ENCODE measurements around the gene INPP5A.

DNA sequence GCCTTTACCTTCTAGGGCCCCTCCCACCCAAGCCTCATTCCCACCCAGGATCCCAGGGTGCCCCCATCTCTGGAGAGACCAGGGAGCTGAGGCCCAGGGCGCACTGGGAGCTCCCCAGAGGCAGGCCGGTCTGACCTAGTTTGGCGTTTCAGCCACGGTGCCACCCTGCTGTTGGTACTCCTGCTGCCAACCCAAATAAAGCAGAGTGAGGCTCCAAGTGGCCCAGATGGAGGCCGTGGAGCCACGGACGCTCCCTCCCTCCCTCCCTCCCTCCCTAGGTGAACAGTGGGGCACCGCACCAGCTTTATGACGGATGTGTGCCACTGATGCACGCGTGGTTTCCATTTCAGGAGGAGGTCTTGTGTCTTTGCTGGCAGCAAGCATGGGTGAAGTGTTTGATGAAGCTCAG is 1.8 kb downstream of the INPP5A start:
- TF ChIP-seq, protein P1, sequence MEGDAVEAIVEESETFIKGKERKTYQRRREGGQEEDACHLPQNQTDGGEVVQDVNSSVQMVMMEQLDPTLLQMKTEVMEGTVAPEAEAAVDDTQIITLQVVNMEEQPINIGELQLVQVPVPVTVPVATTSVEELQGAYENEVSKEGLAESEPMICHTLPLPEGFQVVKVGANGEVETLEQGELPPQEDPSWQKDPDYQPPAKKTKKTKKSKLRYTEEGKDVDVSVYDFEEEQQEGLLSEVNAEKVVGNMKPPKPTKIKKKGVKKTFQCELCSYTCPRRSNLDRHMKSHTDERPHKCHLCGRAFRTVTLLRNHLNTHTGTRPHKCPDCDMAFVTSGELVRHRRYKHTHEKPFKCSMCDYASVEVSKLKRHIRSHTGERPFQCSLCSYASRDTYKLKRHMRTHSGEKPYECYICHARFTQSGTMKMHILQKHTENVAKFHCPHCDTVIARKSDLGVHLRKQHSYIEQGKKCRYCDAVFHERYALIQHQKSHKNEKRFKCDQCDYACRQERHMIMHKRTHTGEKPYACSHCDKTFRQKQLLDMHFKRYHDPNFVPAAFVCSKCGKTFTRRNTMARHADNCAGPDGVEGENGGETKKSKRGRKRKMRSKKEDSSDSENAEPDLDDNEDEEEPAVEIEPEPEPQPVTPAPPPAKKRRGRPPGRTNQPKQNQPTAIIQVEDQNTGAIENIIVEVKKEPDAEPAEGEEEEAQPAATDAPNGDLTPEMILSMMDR (IDR thresholded peaks at IDR 0.05; ENCODE audit: low read length): no peak
- TF ChIP-seq EZH2 (optimal IDR thresholded peaks at IDR 0.05; ENCODE audit: low read depth, low read length): no peak
